Stimulated activated CD4-positive, alpha-beta T cell treated with anti-CD3 and anti-CD28 coated beads, Interleukin-2, amount 100 ng/mL, for 24 hours (primary cell): ENCODE results near the gene SHMT2.
A peak's percentile ranks its signal among the peaks of the same experiment; 100 is the strongest.

ENCODE experiments used
- DNase-seq, 2 donors: peaks; one replicate each; pipeline ENCODE4 v3.0.0-alpha.2; 2020

The SHMT2 gene

GRCh38 chr12:57229046-57229633 is 371 bp upstream of the SHMT2 start:
- no peak for DNase-seq

- no peak for DNase-seq
Observed at GRCh38 chr12:57230381-57231155, 1.1 kb downstream of the SHMT2 start.

- DNase-seq, result peak in 1 of 2 donors; percentile 18
Observed at GRCh38 chr12:57231276-57232021, 1.9 kb downstream of the SHMT2 start.

- DNase-seq, result no peak
Observed at GRCh38 chr12:57232156-57232756, 2.7 kb downstream of the SHMT2 start.

GRCh38 chr12:57233357-57234232 is 4.1 kb downstream of the SHMT2 start:
- no peak for DNase-seq

GRCh38 chr12:57234233-57234570 is 4.7 kb downstream of the SHMT2 start:
- no peak for DNase-seq

GRCh38 chr12:57234571-57235016 is 5.1 kb downstream of the SHMT2 start:
- no peak for DNase-seq

- peak in 1 of 2 donors; percentile 28 for DNase-seq
Observed at GRCh38 chr12:57235017-57235727, 5.7 kb downstream of the SHMT2 start.

GRCh38 chr12:57235728-57236131 is 6.2 kb downstream of the SHMT2 start:
- peak in 1 of 2 donors; percentile 16 for DNase-seq

- peak in 1 of 2 donors; percentile 51 for DNase-seq
Observed at GRCh38 chr12:57236201-57236924, 6.9 kb downstream of the SHMT2 start.

- DNase-seq, result peak in 1 of 2 donors; percentile 32
Observed at GRCh38 chr12:57236925-57237595, 7.5 kb downstream of the SHMT2 start.

GRCh38 chr12:57237596-57237931 is 8.1 kb downstream of the SHMT2 start:
- no peak for DNase-seq

- DNase-seq, result peak; percentile 44 to 54
Observed at GRCh38 chr12:57237932-57238853, 8.7 kb downstream of the SHMT2 start.

GRCh38 chr12:57238854-57239554 is 9.5 kb downstream of the SHMT2 start:
- DNase-seq, result peak; percentile 92 to 93

GRCh38 chr12:57239587-57240065 is 10.1 kb downstream of the SHMT2 start:
- no peak for DNase-seq

- DNase-seq, result peak; percentile 77 to 79
Observed at GRCh38 chr12:57240066-57240921, 10.8 kb downstream of the SHMT2 start.

- no peak for DNase-seq
Observed at GRCh38 chr12:57240926-57241401, 11.5 kb downstream of the SHMT2 start.
